ENCODE results near the gene BTBD16.

DNA sequence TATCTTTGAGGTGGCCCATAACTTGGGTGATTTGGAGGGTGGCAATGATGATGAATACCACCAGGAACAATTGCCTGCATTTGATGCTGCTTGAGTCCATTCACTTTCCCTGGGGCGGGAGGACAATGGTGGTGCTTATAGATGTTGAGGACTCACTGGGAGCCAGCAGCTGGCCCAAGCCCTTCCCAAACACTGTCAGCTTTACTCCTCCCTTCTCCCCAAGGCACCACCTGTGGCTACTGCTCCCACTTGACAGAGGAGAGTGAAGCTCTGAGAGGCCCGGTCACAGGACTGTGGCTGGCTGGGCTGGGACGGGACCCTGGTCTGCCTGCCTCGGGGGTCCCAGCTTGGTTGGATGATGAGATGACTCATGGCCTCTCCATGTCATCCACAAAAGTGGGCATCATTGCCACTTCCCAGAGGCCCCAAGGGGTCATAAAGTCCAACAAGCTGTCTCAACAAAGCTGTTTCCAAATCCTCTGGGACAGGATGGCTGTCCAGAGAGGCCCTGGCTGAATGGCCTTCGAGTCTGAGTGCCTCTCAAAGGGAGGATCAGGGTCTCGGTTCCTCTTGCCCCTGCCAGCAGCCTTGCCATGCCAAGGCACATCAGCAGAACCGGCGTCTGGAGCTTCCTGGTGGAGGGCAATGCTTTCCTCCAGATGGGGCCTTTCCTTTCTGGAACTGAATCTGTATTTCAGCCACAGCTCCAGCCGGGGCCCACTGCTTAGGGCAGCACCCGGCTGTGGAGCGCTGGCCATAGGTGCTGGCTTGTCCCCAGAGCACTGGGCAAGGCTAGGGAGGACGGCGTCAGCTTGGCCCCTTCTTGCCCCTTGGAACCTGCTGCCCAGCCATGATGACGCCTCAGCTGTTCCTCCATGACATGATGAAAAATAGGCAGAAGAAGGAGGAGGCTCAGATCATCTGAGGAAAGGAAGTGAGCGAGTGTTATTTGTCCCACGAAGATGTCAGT lies 56.4 kb downstream of the BTBD16 start:
- TF ChIP-seq, protein P1, sequence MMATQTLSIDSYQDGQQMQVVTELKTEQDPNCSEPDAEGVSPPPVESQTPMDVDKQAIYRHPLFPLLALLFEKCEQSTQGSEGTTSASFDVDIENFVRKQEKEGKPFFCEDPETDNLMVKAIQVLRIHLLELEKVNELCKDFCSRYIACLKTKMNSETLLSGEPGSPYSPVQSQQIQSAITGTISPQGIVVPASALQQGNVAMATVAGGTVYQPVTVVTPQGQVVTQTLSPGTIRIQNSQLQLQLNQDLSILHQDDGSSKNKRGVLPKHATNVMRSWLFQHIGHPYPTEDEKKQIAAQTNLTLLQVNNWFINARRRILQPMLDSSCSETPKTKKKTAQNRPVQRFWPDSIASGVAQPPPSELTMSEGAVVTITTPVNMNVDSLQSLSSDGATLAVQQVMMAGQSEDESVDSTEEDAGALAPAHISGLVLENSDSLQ (IDR thresholded peaks at IDR 0.05), result no peak
- TF ChIP-seq FOXA1 (IDR thresholded peaks at IDR 0.05) (no peak), CTBP1 (IDR thresholded peaks at IDR 0.05; ENCODE audit: borderline replicate concordance) (no peak), ARNT (IDR thresholded peaks at IDR 0.05) (no peak), ELF4 (IDR thresholded peaks at IDR 0.05) (no peak), FOXM1 (IDR thresholded peaks at IDR 0.05; ENCODE audit: borderline replicate concordance) (no peak), SP1 (IDR thresholded peaks at IDR 0.05) (no peak), BHLHE40 (IDR thresholded peaks at IDR 0.05; ENCODE audit: borderline replicate concordance) (no peak), NFRKB (IDR thresholded peaks at IDR 0.05) (no peak), SUZ12 (IDR thresholded peaks at IDR 0.05) (no peak)

Data from HEK293T (cell line).